Stomach (tissue), 9 donors: ENCODE data around the gene PIGBOS1. TPM values are rescaled to one million over a fixed set of nuclear protein-coding genes. Genes with fewer than 3 reads are reported as not detected.

ENCODE experiments used
- DNase-seq, 2 donors: peaks; one replicate each; pipeline versions ENCODE4 v3.0.0 to v3.0.0-alpha.2; 2013 to 2019
- H3K27ac ChIP-seq, 5 donors: fragments of 200-600 bp in 4 of 5; sonication (generic) in 4 of 5; one replicate each; pipeline ENCODE4 v1.5.1; 2013 to 2019; ENCODE audit warnings: mild to moderate bottlenecking in 1 of 5, moderate library complexity in 1 of 5
- H3K27me3 ChIP-seq, 3 donors: fragments of 200-600 bp; sonication (generic); one replicate each; pipeline ENCODE4 v1.5.1; 2017 to 2019; ENCODE audit warnings: mixed run types in 1 of 3
- H3K36me3 ChIP-seq, 4 donors: fragments of 200-600 bp; sonication (generic); 1 replicate in 3 of 4; 2 replicates in 1 of 4; pipeline ENCODE4 v1.5.1; 2016 to 2019
- H3K4me1 ChIP-seq, 4 donors: fragments of 200-600 bp; sonication (generic); one replicate each; pipeline ENCODE4 v1.5.1; 2016 to 2019
- H3K4me3 ChIP-seq, 4 donors: fragments of 200-600 bp; sonication (generic) in 3 of 4; one replicate each; pipeline ENCODE4 v1.5.1; 2016 to 2019; ENCODE audit warnings: mild to moderate bottlenecking in 1 of 4
- H3K9me3 ChIP-seq, 4 donors: fragments of 200-600 bp; sonication (generic); one replicate each; pipeline ENCODE4 v1.5.1; 2016 to 2019
- EP300 ChIP-seq: sonication (generic); formaldehyde crosslinking; IDR thresholded peaks from one replicate; pipeline ENCODE4 v1.6.1; 2017; ENCODE audit warnings: antibody characterized with exemption
- POLR2A ChIP-seq, 4 donors: fragments of 450-650 bp; IDR thresholded peaks; one replicate each; pipeline ENCODE4 v1.6.1; 2016; ENCODE audit warnings: antibody characterized with exemption in 4 of 4, control low read depth in 2 of 4, mild to moderate bottlenecking in 1 of 4, moderate library complexity in 1 of 4
- POLR2AphosphoS5 ChIP-seq, 3 donors: sonication (generic); formaldehyde crosslinking; IDR thresholded peaks; one replicate each; pipeline ENCODE4 v1.6.1; 2016; ENCODE audit warnings: antibody characterized with exemption in 3 of 3
- WGBS, 5 donors: extraction: QIAGEN DNeasy Blood & Tissue Kit in 3 of 5; methylation state at CpG; one replicate each; pipeline versions ENCODE4 v1.1.5 to v1.1.7; 2013 to 2018; 5-methylcytosine and 5-hydroxymethylcytosine counted together
- intact Hi-C: fragments of 100-400 bp; cut with DNase I; formaldehyde crosslinking; loops from one replicate; pipeline ENCODE4 v1.15.1; 2023; ENCODE audit warnings: low total_unique reads
- polyA plus RNA-seq, 3 donors: library from polyadenylated mRNA; stranded (reverse); fragments of 200-250 nt; gene quantifications; one replicate each; pipeline ENCODE4 v1.2.3, GENCODE V29; 2013
- total RNA-seq, 5 donors: library from RNA; depleted of rRNA; stranded (reverse); fragments of >200 nt; gene quantifications; one replicate each; pipeline versions ENCODE4 v1.1.0 to v1.2.3, GENCODE V29; 2014 to 2016
- TF ChIP-seq, protein P1 (sequence below), 7 experiments: fragments of 450-650 bp in 4 of 7; fragments of 200-600 bp in 3 of 7; sonication (generic) in 3 of 7; IDR thresholded peaks; one replicate each; pipeline ENCODE4 v1.5.1; 2016 to 2019; ENCODE audit warnings: antibody characterized with exemption in 7 of 7, control low read depth in 2 of 7, mild to moderate bottlenecking in 1 of 7
- donor health status: healthy with polysubstance abuse.
- donor health status: Bipolar disorder and iron deficiency.
- donor health status: healthy.

PIGBOS1 gene
- total and polyA plus RNA-seq, 8 donors, result 7.0 to 28.8 (median 12.2) TPM

DNA sequence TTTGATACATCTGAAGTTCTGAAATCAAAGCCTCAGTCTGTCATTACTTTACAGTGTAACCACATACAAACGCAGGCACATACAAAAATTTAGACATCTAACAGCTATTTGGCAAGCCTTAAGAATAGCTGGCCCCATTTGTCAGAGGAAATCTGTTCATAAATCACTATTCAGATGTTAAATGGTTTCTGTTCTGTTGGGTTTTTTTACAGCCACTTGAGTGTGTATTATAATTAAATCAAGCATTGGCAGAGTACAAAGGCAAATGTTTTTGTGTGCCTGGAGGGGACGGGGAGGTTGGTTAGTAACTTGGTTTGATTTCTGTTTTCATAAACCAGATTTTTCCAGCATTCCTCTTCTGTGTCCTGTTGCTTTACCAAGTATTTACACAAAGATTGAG, 24.2 kb upstream of the PIGBOS1 start:
- Histone ChIP-seq H3K27me3 (no peaks in the 10 kb centered on the region), H3K4me1 (peaks cover 0 to 8% (median 2%) of the 10 kb centered on the region in 4 donors), H3K36me3 (peaks cover 0 to 49% (median 35%) of the 10 kb centered on the region in 4 donors), H3K27ac (no peak overlapping the region), H3K4me3 (no peak overlapping the region), H3K9me3 (no peaks in the 10 kb centered on the region)
- DNase-seq, result no peak
- intact Hi-C loops, result no loop called here
- WGBS, 5 donors, result 63 to 67% (median 66%) methylated on average over 2 of the region's 2 CpGs
- no peak for TF ChIP-seq EP300
- TF ChIP-seq POLR2A (IDR thresholded peaks at IDR 0.05), result no peak
- no peak for TF ChIP-seq POLR2AphosphoS5 (IDR thresholded peaks at IDR 0.05)
- TF ChIP-seq, protein P1, sequence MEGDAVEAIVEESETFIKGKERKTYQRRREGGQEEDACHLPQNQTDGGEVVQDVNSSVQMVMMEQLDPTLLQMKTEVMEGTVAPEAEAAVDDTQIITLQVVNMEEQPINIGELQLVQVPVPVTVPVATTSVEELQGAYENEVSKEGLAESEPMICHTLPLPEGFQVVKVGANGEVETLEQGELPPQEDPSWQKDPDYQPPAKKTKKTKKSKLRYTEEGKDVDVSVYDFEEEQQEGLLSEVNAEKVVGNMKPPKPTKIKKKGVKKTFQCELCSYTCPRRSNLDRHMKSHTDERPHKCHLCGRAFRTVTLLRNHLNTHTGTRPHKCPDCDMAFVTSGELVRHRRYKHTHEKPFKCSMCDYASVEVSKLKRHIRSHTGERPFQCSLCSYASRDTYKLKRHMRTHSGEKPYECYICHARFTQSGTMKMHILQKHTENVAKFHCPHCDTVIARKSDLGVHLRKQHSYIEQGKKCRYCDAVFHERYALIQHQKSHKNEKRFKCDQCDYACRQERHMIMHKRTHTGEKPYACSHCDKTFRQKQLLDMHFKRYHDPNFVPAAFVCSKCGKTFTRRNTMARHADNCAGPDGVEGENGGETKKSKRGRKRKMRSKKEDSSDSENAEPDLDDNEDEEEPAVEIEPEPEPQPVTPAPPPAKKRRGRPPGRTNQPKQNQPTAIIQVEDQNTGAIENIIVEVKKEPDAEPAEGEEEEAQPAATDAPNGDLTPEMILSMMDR (IDR thresholded peaks at IDR 0.05), result no peak

DNA sequence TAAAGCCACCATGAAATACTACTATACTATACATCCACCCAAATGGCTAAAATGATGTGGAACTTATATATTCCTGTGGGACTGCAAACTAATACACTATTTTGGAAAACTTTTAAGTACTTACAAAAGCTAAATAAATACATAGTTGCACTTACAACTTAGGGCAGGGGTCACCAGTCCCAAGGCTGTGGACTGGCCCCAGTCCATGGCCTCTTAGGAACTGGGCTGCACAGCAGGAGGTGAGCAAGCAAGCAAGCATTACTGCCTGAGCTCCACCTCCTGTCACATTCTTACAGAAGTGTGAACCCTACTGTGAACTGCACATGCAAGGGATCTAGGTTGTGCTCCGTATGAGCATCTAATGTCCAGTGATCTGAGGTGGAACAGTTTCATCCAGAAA, 18.2 kb upstream of the PIGBOS1 start:
- 90 to 100% (median 93%) methylated on average over 1 of the region's 1 CpG for WGBS, 5 donors
- TF ChIP-seq POLR2A (IDR thresholded peaks at IDR 0.05), result no peak
- TF ChIP-seq, protein P1 (IDR thresholded peaks at IDR 0.05), result no peak
- TF ChIP-seq POLR2AphosphoS5 (IDR thresholded peaks at IDR 0.05), result no peak
- no peak for TF ChIP-seq EP300
- Histone ChIP-seq H3K36me3 (peaks cover 0 to 86% (median 76%) of the 10 kb centered on the region in 4 donors), H3K27me3 (no peaks in the 10 kb centered on the region), H3K9me3 (no peaks in the 10 kb centered on the region), H3K4me1 (no peaks in the 10 kb centered on the region), H3K4me3 (no peak overlapping the region), H3K27ac (no peak overlapping the region)
- DNase-seq, result no peak
- intact Hi-C loops, result no loop called here

GRCh38 chr15:55334997-55335396, 16.1 kb upstream of the PIGBOS1 start:
- Histone ChIP-seq H3K27me3 (no peaks in the 10 kb centered on the region), H3K36me3 (peaks cover 4 to 96% (median 91%) of the 10 kb centered on the region in 4 donors), H3K4me1 (no peaks in the 10 kb centered on the region), H3K27ac (no peak overlapping the region), H3K9me3 (no peaks in the 10 kb centered on the region), H3K4me3 (no peak overlapping the region)
- TF ChIP-seq, protein P1 (IDR thresholded peaks at IDR 0.05), result no peak
- no peak for TF ChIP-seq POLR2A (IDR thresholded peaks at IDR 0.05)
- TF ChIP-seq POLR2AphosphoS5 (IDR thresholded peaks at IDR 0.05), result no peak
- intact Hi-C loops, result no loop called here
- no peak for DNase-seq
- 93 to 100% (median 96%) methylated on average over 1 of the region's 1 CpG for WGBS, 5 donors

GRCh38 chr15:55334371-55334770, 15.4 kb upstream of the PIGBOS1 start:
- no peak for DNase-seq
- H3K27ac ChIP-seq, result no peak overlapping the region
- 88 to 97% (median 95%) methylated on average over 5 of the region's 5 CpGs for WGBS, 5 donors
- H3K36me3 ChIP-seq, result peaks cover 4 to 97% (median 89%) of the 10 kb centered on the region in 4 donors
- no peaks in the 10 kb centered on the region for H3K9me3 ChIP-seq
- intact Hi-C loops, result no loop called here
- H3K27me3 ChIP-seq, result no peaks in the 10 kb centered on the region
- TF ChIP-seq POLR2AphosphoS5 (IDR thresholded peaks at IDR 0.05) (no peak), EP300 (no peak), POLR2A (IDR thresholded peaks at IDR 0.05) (no peak)
- TF ChIP-seq, protein P1 (IDR thresholded peaks at IDR 0.05), result no peak
- H3K4me3 ChIP-seq, result no peak overlapping the region
- H3K4me1 ChIP-seq, result no peaks in the 10 kb centered on the region
